Erythroblast (primary cell): ENCODE results near the gene ENOX1.

Source experiments
- DNase-seq, 2 experiments: peaks; one replicate each; lab custom pipeline; 2025; lab: John Stamatoyannopoulos, UW
- GATA1 ChIP-seq: IDR thresholded peaks from 2 replicates; pipeline ENCODE4 v1.6.1; 2011; ENCODE audit warnings: low read depth, mild to moderate bottlenecking, control low read depth, low read length, moderate library complexity
- POLR2A ChIP-seq: IDR thresholded peaks from 2 replicates; pipeline ENCODE4 v1.6.1; 2011; ENCODE audit warnings: mild to moderate bottlenecking, low read length

ENOX1 gene

DNA sequence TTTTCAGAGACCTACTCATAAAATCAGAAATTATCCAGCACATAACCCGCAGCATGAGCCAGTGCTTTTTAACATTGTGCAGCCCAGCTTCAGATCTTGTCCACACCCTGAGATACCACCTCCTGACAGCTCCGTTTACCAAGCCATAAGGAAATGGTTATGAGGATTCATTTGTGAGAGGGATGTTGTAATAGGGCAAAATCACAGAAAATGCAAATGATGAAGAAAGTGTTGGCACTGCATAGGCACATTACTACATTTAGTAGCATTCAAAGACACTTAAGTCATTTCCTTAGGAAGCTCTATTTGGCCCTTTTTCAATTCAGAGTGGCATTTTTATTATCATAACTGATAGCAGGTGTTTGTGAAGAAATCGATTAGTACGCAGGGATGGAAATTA is 485.9 kb downstream of the ENOX1 start:
- DNase-seq: no peak
- no peak for TF ChIP-seq POLR2A
- TF ChIP-seq GATA1: no peak

DNA sequence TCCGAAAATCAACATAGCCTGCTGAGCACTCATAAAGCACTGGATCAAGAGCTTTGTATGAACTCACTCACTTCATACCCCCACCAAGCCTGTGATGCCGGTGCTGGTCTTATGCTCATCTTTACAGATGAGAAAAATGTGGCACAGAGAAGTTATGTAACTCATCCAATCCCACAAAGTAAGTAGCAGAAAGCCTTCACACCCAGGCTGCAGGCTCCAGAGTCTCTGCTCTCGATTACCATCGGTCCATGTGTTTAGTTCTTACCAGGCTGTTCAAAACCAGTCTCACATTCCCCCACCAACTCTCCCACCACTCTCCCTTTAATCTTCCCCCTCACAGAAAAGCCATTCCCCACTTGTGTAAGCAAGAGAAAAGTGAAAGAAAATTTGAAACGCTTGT is 487.4 kb downstream of the ENOX1 start:
- no peak for TF ChIP-seq POLR2A
- no peak for TF ChIP-seq GATA1
- DNase-seq: no peak

DNA sequence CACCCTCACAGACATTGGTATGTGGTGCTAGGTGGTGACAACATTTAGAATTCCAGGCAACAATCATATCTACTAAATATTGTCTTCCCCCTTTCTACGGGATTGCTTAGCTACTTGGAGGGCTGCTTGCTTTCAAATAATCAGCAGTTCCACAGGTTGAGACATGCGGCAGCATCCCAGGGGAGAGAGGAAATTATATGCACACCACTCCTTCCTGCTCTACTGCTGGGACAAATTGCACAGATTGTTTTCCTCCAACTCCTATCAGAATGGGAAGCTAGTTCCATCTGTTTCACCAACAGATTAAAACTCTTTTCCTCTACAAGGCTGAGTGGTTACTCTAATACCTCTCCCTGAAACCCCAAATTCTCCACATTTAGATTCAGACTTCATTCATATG is 488.0 kb downstream of the ENOX1 start:
- no peak for DNase-seq
- TF ChIP-seq POLR2A (no peak), GATA1 (no peak)

DNA sequence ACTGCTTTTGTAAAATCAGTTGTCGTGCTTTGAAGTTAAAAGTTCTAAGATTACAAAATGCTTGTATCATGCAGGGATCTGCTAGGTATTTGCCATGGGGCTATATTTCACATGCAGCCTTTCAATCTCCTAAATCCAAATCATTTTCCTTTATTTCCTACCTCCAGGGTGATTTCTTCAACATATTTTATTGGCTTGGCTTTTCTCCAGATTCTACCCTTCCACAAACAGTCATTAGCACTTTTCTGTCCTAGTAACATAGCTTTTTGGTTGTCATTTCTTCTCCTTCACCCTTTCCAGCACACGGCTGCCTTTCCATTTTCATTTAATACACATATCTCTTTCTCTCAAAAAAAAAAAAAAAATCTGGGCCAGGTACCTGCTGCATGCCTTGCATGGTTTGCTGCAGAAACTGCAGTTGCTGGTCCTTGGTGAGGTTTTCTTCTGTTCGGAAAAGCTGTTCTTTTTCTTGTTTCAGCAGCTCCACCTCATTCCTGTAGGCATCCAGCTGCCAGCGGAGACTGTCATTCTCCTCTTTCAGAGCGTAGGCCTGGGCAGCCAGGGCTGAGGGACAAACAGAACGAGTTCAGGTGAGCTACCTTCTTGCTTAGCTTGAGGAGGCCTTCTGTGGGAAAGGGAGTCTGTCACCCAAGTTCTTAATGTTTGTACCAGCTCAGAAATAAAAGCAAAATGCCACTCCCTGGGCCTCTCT is 488.6 kb downstream of the ENOX1 start:
- TF ChIP-seq GATA1 (no peak), POLR2A (no peak)
- DNase-seq: no peak

DNA sequence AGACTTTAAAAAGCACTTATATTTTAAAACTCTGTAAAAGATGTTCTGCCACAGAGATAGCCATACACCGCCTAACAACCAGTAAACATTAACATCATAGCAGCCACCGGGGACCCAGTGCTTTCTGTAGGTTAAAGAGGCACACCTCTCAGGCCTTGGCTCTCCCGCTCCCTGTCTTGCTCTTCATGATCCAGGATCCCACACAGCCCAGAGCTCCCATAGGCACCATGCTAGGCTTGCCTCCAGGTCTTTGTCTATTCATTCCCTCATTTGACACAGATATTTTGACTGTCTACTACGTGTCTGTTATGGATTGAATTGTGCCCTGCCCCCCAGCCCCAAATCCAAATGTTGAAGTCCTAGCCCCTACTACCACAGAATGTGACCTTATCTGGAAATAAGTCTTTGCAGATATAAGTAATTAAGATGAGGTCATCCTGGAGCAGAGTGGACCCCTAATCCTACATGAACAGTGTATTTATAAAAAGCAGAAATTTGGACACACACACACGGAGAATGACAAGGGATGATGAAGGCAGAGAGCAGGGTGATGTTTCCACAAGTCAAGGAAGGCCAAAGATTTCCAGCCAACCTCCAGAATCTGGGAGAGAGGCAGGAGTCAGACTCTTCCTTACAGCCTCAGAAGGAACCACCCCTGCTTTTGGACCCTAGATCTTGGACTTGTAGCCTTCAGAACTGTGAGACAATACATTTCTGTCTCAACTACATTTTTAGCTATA is 490.8 kb downstream of the ENOX1 start:
- DNase-seq: no peak
- TF ChIP-seq POLR2A (no peak), GATA1 (no peak)

DNA sequence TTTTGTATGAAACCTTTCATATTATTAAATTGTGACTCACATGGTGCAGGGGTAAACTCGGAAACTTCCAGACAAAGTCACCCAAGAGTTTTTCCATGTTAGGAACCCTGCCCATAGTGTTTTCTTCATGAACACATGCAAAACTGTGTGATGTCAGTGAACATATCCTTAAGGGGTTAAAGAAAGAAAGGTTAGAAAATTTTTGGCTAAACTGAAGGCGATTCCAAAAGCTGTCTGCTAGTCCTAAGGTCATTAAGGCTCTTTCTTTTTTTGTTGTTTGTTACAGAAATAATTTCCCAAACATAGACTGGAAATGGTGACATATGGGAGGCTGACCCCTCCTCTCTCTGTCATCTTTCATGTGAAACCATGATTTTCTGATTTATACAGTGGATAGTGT is 491.5 kb downstream of the ENOX1 start:
- DNase-seq: no peak
- TF ChIP-seq GATA1: no peak
- no peak for TF ChIP-seq POLR2A

DNA sequence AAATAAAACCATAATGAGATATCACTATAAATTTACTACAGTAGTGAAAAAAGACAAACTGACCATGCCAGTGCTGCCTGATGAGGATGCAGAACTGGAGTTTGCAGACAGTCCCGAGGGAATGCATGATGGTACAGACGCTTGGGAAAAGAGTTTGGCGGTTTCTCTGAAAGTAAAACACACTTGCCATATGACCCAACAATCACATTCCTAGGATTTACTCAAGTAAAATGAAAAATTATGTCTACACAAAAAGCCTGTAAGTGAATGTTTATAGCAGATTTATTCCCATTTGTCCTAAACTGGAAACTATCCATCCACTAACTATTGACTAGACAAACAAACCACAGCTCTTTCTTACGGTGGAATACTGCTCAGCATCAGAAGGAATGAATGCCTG is 492.4 kb downstream of the ENOX1 start:
- TF ChIP-seq POLR2A (no peak), GATA1 (no peak)
- DNase-seq: no peak

DNA sequence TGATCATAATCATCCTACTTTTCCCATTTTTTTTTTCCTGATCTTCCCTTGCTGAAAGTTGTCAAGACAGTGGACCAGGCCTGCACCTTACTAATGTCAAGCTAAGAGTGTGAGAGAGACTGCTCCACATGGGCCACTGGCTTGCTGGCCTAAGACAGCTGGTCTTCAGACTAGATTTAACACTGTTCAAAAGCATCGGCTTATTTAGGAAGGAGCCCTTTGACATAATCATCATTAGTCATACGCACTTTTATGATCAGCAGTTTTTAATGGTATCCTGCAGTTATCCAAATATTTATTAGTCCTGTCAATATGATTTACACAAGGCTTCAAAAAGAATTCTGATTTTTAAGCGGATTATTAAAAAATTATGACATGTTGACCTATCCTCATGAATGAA is 492.8 kb downstream of the ENOX1 start:
- TF ChIP-seq POLR2A (no peak), GATA1 (no peak)
- no peak for DNase-seq

DNA sequence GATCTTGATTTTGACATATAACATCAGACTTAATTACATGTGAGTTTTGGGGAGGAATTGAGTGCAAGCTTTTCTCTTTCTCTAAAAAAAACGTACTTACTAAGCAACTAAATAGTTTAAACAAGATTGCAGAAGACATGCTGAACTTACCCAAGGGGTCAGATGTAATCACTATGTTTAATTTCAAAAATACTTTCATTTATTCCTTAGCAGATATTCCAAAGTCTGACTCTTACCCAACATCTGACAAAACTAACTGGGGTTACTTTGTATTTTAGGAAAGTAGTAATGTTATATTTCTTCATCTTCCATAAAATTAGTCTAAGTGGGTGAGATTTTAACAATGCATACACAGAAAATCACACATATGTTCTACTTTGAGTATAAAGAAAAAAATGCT is 493.2 kb downstream of the ENOX1 start:
- TF ChIP-seq POLR2A (no peak), GATA1 (no peak)
- DNase-seq: no peak

DNA sequence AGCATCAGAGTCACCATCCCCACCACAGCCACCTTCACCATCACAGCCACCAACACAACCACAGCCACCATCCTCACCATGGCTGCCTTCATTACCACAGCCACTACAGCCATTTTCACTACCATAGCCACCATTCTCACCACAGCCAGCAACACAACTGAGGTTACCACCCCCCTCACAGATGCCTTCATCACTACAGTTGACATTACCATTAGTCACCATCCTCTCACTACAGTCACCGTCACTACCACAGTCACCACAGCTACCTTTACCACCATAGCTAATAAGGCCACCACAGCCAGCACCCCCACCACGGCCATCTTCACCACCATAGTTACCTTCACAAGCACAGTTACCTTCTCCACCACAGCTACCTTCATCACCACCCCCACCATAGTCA is 493.8 kb downstream of the ENOX1 start:
- TF ChIP-seq POLR2A (no peak), GATA1 (no peak)
- no peak for DNase-seq

DNA sequence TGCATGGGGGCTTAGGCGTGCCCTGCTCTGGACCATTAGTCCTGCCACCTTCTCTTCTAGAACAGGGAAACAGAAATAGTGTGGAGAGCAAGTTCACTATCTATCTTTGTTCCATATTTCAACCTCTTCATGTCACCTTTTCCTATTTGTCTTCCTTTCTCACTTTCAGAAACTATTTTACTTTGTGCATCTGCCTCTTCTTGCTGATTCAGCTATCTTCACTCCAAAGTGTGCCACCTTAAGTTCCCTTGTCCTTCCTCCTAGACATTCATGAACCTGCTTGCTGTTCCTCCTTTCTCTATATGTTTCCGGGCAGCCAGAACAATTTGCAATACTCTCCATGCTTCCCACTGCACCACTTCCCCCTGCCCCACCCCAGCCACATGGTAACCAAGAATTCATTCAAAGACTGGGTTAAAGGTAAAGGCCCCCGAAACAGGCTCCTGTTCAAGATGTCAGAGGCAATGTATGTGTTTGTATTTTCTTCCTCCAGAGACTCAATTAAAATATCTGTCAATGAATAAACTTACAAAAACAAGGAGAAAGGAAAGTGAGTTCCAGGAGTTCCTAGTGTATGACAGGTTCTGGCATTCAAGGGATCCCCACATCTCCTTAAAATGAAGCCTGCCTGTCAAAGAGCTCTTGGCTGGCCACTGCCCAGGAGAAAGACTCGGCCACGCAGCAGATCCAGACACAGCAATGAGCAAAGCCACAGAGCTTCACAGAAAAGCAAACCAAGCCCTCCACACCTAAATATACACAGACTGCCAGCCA is 495.3 kb downstream of the ENOX1 start:
- no peak for DNase-seq
- TF ChIP-seq POLR2A: no peak
- no peak for TF ChIP-seq GATA1

DNA sequence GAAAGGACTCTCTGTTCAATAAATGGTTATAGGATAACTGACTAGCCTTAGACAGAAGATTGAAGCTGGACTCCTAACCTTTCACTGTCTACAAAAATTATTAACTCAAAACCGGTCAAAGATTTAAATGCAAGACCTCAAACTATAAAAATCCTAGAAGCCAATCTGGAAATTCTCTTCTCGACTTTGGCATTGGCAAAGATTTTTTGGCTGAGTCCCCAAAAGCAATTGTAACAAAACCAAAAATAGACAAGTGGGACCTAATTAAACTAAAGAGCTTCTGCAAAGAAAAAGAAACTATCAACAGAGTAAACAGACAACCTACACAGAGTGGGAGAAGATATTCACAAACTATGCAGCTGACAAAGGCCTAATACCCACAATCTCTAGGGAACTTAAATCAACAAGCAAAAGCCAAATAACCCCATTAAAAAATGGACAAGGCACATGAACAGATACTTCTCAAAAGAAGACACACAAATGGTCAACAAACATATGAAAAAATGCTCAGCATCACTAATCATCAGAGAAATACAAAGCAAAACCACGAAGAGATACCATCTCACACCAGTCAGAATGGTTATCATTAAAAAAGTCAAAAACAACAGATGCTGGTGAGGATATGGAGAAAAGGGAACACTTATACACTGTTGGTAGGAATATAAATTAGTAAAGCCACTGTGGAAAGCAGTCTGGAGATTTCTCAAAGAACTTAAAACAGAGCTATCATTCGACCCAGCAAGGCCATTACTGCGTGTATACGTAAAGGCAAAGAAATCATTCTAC is 497.1 kb downstream of the ENOX1 start:
- no peak for TF ChIP-seq GATA1
- no peak for TF ChIP-seq POLR2A
- peak in 1 of 2 experiments; percentile 2 for DNase-seq

DNA sequence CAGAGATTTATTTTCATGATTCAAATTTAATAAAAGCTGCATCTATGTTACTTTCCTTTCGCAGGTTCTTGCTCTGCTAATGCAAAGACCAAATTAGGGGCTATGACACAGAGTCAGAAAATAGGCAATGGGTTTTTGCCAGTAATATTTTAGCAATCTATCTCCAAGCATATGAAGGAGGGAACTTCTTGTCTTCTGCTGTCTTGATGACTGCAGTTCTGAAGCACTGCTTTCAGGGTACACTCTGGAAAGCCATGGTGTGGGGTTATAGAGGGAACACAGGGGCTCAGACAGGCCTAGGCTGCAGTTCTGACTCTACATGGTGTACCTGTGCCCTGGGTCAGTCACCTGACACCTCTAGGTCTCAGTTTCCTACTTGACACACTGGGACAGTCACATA is 500.0 kb downstream of the ENOX1 start:
- TF ChIP-seq GATA1 (no peak), POLR2A (no peak)
- DNase-seq: no peak

DNA sequence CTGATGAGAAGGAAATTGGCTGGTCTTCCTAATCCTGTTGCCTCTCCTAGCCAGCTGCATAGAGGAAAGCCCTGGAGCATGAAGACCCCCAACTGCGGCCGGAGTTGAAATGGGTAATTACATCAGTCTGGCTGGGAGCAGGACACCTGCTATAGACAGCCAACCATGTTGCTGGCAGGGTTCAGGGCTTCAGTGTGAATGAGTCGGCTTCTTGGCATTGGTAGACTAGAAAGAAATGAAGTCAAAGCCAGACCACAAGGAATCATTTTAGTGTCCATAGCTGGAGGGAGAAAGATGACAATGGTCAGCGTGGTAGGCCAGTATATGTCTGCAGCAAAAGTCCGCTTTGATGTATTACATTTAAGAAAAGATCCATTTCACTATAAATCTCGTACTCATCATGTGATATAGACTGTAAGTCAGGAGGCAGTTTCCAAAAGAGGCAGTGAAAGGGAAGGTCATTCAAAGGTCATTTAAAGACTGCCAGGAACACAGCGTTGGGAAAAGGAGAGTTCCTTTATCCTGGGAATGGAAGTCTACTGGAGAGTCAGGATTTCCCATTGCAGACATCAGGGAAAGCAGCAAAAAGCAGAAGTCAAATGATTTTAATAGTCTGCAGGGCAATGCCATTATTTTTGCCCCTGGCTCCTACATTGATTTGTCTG is 500.7 kb downstream of the ENOX1 start:
- TF ChIP-seq GATA1: no peak
- no peak for TF ChIP-seq POLR2A
- no peak for DNase-seq
